H9 (cell line): Measurements from ENCODE around the gene RAPGEF6. TPM values are rescaled to one million over a fixed set of nuclear protein-coding genes. Genes with fewer than 3 reads are reported as not detected.

Experiments used
- DNase-seq: peaks from one replicate; pipeline ENCODE4 v3.0.0-alpha.2; 2017
- H2AFZ ChIP-seq: one replicate; pipeline ENCODE4 v1.6.1; 2013; ENCODE audit warnings: mild to moderate bottlenecking, low read length, control low read depth, moderate library complexity
- H2AK5ac ChIP-seq: 2 replicates; pipeline ENCODE4 v1.6.1; 2013; ENCODE audit warnings: low read length, control low read depth, mixed read lengths; ENCODE audit not compliant: insufficient read length
- H2BK120ac ChIP-seq: one replicate; pipeline ENCODE4 v1.6.1; 2013; ENCODE audit warnings: low read depth, mild to moderate bottlenecking, low read length, control low read depth, inconsistent platforms; ENCODE audit not compliant: poor library complexity, severe bottlenecking
- H2BK12ac ChIP-seq: 2 replicates; pipeline ENCODE4 v1.6.1; 2013; ENCODE audit warnings: low read length, control low read depth, mixed read lengths, low read depth; ENCODE audit not compliant: insufficient read length
- H2BK15ac ChIP-seq: 2 replicates; pipeline ENCODE4 v1.6.1; 2013; ENCODE audit warnings: low read depth, low read length, control low read depth
- H2BK20ac ChIP-seq: one replicate; pipeline ENCODE4 v1.6.1; 2013; ENCODE audit warnings: low read depth, mild to moderate bottlenecking, low read length, control low read depth, inconsistent platforms; ENCODE audit not compliant: poor library complexity, severe bottlenecking
- H2BK5ac ChIP-seq: 2 replicates; pipeline ENCODE4 v1.6.1; 2013; ENCODE audit warnings: low read length, control low read depth, mixed read lengths; ENCODE audit not compliant: insufficient read length
- H3K14ac ChIP-seq: 2 replicates; pipeline ENCODE4 v1.6.1; 2013; ENCODE audit warnings: low read length, control low read depth; ENCODE audit not compliant: insufficient read depth
- H3K18ac ChIP-seq: 2 replicates; pipeline ENCODE4 v1.6.1; 2013; ENCODE audit warnings: low read depth, mild to moderate bottlenecking, mixed read lengths, low read length, control low read depth; ENCODE audit not compliant: insufficient read length
- H3K23ac ChIP-seq: 2 replicates; pipeline ENCODE4 v1.6.1; 2013; ENCODE audit warnings: low read length, control low read depth, mixed read lengths, low read depth; ENCODE audit not compliant: insufficient read length
- H3K23me2 ChIP-seq: 2 replicates; pipeline ENCODE4 v1.6.1; 2013; ENCODE audit warnings: low read depth, mild to moderate bottlenecking, mixed read lengths, low read length, control low read depth; ENCODE audit not compliant: insufficient read length, poor library complexity, severe bottlenecking
- H3K27ac ChIP-seq: 2 replicates; pipeline ENCODE4 v1.5.1; 2013; ENCODE audit warnings: low read length, control low read depth, mixed read lengths, low read depth; ENCODE audit not compliant: insufficient read length
- H3K27me3 ChIP-seq: 2 replicates; pipeline ENCODE4 v1.6.1; 2013; ENCODE audit warnings: low read length, control low read depth, inconsistent platforms; ENCODE audit not compliant: insufficient read depth
- H3K4ac ChIP-seq: 2 replicates; pipeline ENCODE4 v1.6.1; 2013; ENCODE audit warnings: low read depth, mild to moderate bottlenecking, control low read depth, inconsistent platforms, low read length, moderate library complexity
- H3K4me1 ChIP-seq: 2 replicates; pipeline ENCODE4 v1.6.1; 2013; ENCODE audit warnings: low read length, control low read depth, inconsistent platforms; ENCODE audit not compliant: insufficient read depth
- H3K4me2 ChIP-seq: 2 replicates; pipeline ENCODE4 v1.6.1; 2013; ENCODE audit warnings: low read length, control low read depth, mixed read lengths; ENCODE audit not compliant: insufficient read length, insufficient read depth
- H3K56ac ChIP-seq: 2 replicates; pipeline ENCODE4 v1.6.1; 2013; ENCODE audit warnings: low read depth, mild to moderate bottlenecking, mixed read lengths, low read length, control low read depth; ENCODE audit not compliant: insufficient read length
- H3K79me1 ChIP-seq: 2 replicates; pipeline ENCODE4 v1.6.1; 2013; ENCODE audit warnings: low read depth, mild to moderate bottlenecking, moderate library complexity, low read length, control low read depth, inconsistent platforms; ENCODE audit not compliant: insufficient read depth, poor library complexity, severe bottlenecking
- H3K79me2 ChIP-seq: 2 replicates; pipeline ENCODE4 v1.6.1; 2013; ENCODE audit warnings: low read length, control low read depth, inconsistent platforms; ENCODE audit not compliant: insufficient read depth
- H3K9ac ChIP-seq: 2 replicates; pipeline ENCODE4 v1.6.1; 2013; ENCODE audit warnings: low read length, control low read depth, mixed read lengths; ENCODE audit not compliant: insufficient read length; ENCODE audit errors: extremely low read depth
- H3K9me3 ChIP-seq: one replicate; pipeline ENCODE4 v1.6.1; 2013; ENCODE audit warnings: low read depth, low read length, inconsistent platforms; ENCODE audit not compliant: control insufficient read depth
- H3T11ph ChIP-seq: one replicate; pipeline ENCODE4 v1.6.1; 2013; ENCODE audit warnings: mild to moderate bottlenecking, low read length, control low read depth, inconsistent platforms
- H4K20me1 ChIP-seq: one replicate; pipeline ENCODE4 v1.6.1; 2013; ENCODE audit not compliant: control insufficient read depth, insufficient read length, insufficient read depth
- H4K5ac ChIP-seq: 2 replicates; pipeline ENCODE4 v1.6.1; 2013; ENCODE audit warnings: low read depth, mild to moderate bottlenecking, mixed read lengths, low read length, control low read depth; ENCODE audit not compliant: insufficient read length
- H4K8ac ChIP-seq: replicated peaks from 2 replicates; pipeline ENCODE4 v1.6.1; 2013; ENCODE audit warnings: low read length, control low read depth, mixed read lengths, low read depth; ENCODE audit not compliant: insufficient read length
- H4K91ac ChIP-seq: 2 replicates; pipeline ENCODE4 v1.6.1; 2013; ENCODE audit warnings: low read depth, mild to moderate bottlenecking, moderate library complexity, mixed read lengths, low read length, control low read depth; ENCODE audit not compliant: insufficient read length
- H3K27ac Mint-ChIP-seq, 3 experiments: 2 replicates in 2 of 3; 3 replicates in 1 of 3; pipeline ENCODE4 v1.8.0; 2020 to 2021; ENCODE audit warnings: mixed read lengths in 3 of 3, mild to moderate bottlenecking in 1 of 3, moderate library complexity in 1 of 3
- H3K27me3 Mint-ChIP-seq: 2 replicates; pipeline ENCODE4 v1.8.0; 2021; ENCODE audit warnings: low read depth, mild to moderate bottlenecking, moderate library complexity, mixed read lengths
- H3K36me3 Mint-ChIP-seq, 3 experiments: 2 replicates in 2 of 3; 3 replicates in 1 of 3; pipeline ENCODE4 v1.8.0; 2020 to 2021; ENCODE audit warnings: low read depth in 3 of 3, mixed read lengths in 3 of 3; ENCODE audit not compliant: insufficient read depth in 1 of 3
- H3K4me1 Mint-ChIP-seq, 2 experiments: 2 replicates each; pipeline ENCODE4 v1.8.0; 2020; ENCODE audit warnings: mixed read lengths in 2 of 2
- H3K4me3 Mint-ChIP-seq, 2 experiments: 2 replicates in 1 of 2; 3 replicates in 1 of 2; pipeline ENCODE4 v1.8.0; 2020 to 2021; ENCODE audit warnings: mild to moderate bottlenecking in 2 of 2, mixed read lengths in 2 of 2, moderate library complexity in 1 of 2
- H3K9me3 Mint-ChIP-seq, 2 experiments: 2 replicates in 1 of 2; 3 replicates in 1 of 2; pipeline ENCODE4 v1.8.0; 2020; ENCODE audit warnings: mild to moderate bottlenecking in 2 of 2, mixed read lengths in 2 of 2, moderate library complexity in 1 of 2
- CTCF ChIP-seq: fragments of 200-600 bp; sonication (generic); conservative IDR thresholded peaks from 3 replicates; pipeline ENCODE4 v1.8.0; 2021; ENCODE audit warnings: antibody characterized with exemption, mild to moderate bottlenecking
- WGBS: extraction: QIAGEN DNeasy Blood & Tissue Kit; methylation state at CpG from one replicate; pipeline ENCODE4 v1.1.7; 2013; ENCODE audit warnings: missing lambda C conversion rate, low lambda C conversion rate, mixed read lengths; ENCODE audit not compliant: insufficient read length; ENCODE audit errors: extremely low coverage; 5-methylcytosine and 5-hydroxymethylcytosine counted together
- total RNA-seq: library from RNA; stranded (reverse); gene quantifications from 2 replicates; pipeline ENCODE4 v1.2.1, GENCODE V29; 2021

RAPGEF6 gene
- total RNA-seq, 1 experiment from 2014 or later: 19.7 TPM

- Histone ChIP-seq H2BK20ac (no peak overlapping the region), H2BK120ac (no peak overlapping the region), H4K91ac (no peak overlapping the region)
These were observed 218.3 kb downstream of the RAPGEF6 start for GRCh38 chr5:131416729-131417128.

More at GRCh38 chr5:131416729-131417128, 218.3 kb downstream of the RAPGEF6 start:
- Mint-ChIP-seq H3K27ac (no peak overlapping the region), H3K36me3 (peaks cover 0 to 20% (median 0%) of the 10 kb centered on the region in 3 experiments; a peak in 3 of 7 replicates), H3K4me1 (peaks cover 2% of the 10 kb centered on the region in 2 experiments; a peak in 2 of 4 replicates), H3K27me3 (no peaks in the 10 kb centered on the region), H3K9me3 (no peaks in the 10 kb centered on the region), H3K4me3 (no peak overlapping the region)
- no peak overlapping the region for H2AFZ ChIP-seq
- no peak overlapping the region for H3T11ph ChIP-seq
- H2BK15ac ChIP-seq: no peak overlapping the region
- H2BK5ac ChIP-seq: no peak overlapping the region
- H3K23me2 ChIP-seq: no peaks in the 10 kb centered on the region
- no peak overlapping the region for H3K14ac ChIP-seq
- H4K20me1 ChIP-seq: no peaks in the 10 kb centered on the region
- no peaks in the 10 kb centered on the region for H3K27me3 ChIP-seq
- H3K79me1 ChIP-seq: no peaks in the 10 kb centered on the region
- WGBS: no CpG with 5 or more reads among the region's 3 CpGs
- H3K18ac ChIP-seq: no peak overlapping the region
- no peak for DNase-seq
- no peak overlapping the region for H3K4ac ChIP-seq
- H4K5ac ChIP-seq: no peak overlapping the region
- no peak overlapping the region for H3K56ac ChIP-seq
- H3K4me1 ChIP-seq: no peaks in the 10 kb centered on the region
- no peak overlapping the region for H3K27ac ChIP-seq
- no peak overlapping the region for H2AK5ac ChIP-seq
- H3K4me2 ChIP-seq: no peak overlapping the region
- no peak overlapping the region for H3K9ac ChIP-seq
- no peak overlapping the region for H3K23ac ChIP-seq
- H4K8ac ChIP-seq: no peak overlapping the region
- TF ChIP-seq CTCF: no peak
- no peak overlapping the region for H2BK12ac ChIP-seq
- H3K9me3 ChIP-seq: no peaks in the 10 kb centered on the region
- no peaks in the 10 kb centered on the region for H3K79me2 ChIP-seq
